Measurements from ENCODE around the gene SND1. TPM values are rescaled to one million over a fixed set of nuclear protein-coding genes. Genes with fewer than 3 reads are reported as not detected.
A peak's percentile ranks its signal among the peaks of the same experiment; 100 is the strongest.

Gene SND1
- total and polyA plus RNA-seq, 2 donors = 55.1 to 104 TPM

DNA sequence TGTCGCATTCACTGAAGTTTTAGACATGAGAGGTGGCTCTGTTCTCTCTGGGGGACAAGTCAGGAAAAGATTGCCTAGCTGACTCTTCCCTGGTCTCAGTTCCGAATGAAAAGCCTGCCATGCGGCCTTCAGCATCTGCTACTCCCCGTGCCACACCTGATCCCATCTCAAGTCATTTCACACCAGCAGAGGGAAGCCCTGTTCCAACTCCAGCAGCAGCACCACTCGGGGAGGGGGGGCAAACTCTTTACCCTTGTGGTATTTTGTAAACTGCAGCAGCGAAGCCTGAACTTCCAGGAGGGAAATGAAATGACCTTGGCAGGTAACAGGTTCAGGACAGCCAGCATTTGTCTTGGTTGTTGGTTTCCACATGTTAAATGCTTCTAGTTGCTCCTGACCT is 365.5 kb downstream of the SND1 start:
- Histone ChIP-seq H3K9me3 (ENCODE audit: control insufficient read depth in 2 of 2, insufficient read depth in 1 of 2, low read length in 1 of 2) (no peaks in the 10 kb centered on the region), H3K27ac (ENCODE audit: low read depth in 1 of 2, low read length in 1 of 2) (no peak overlapping the region), H3K27me3 (ENCODE audit: control insufficient read depth in 2 of 2, insufficient read depth in 1 of 2, low read length in 1 of 2) (no peaks in the 10 kb centered on the region), H3K4me1 (ENCODE audit: control insufficient read depth in 2 of 2, insufficient read depth in 2 of 2, low read length in 2 of 2) (peaks cover 0 to 9% of the 10 kb centered on the region in 2 donors), H3K4me3 (ENCODE audit: low read length in 2 of 2) (no peak overlapping the region), H3K36me3 (ENCODE audit: control insufficient read depth in 2 of 2, insufficient read depth in 2 of 2, low read length in 1 of 2) (peaks cover 8 to 27% of the 10 kb centered on the region in 2 donors)
- 83% methylated on average over 6 of the region's 6 CpGs for WGBS
- DNase-seq (ENCODE audit: low read depth in 6 of 9, low spot score in 9 of 9) = no peak

DNA sequence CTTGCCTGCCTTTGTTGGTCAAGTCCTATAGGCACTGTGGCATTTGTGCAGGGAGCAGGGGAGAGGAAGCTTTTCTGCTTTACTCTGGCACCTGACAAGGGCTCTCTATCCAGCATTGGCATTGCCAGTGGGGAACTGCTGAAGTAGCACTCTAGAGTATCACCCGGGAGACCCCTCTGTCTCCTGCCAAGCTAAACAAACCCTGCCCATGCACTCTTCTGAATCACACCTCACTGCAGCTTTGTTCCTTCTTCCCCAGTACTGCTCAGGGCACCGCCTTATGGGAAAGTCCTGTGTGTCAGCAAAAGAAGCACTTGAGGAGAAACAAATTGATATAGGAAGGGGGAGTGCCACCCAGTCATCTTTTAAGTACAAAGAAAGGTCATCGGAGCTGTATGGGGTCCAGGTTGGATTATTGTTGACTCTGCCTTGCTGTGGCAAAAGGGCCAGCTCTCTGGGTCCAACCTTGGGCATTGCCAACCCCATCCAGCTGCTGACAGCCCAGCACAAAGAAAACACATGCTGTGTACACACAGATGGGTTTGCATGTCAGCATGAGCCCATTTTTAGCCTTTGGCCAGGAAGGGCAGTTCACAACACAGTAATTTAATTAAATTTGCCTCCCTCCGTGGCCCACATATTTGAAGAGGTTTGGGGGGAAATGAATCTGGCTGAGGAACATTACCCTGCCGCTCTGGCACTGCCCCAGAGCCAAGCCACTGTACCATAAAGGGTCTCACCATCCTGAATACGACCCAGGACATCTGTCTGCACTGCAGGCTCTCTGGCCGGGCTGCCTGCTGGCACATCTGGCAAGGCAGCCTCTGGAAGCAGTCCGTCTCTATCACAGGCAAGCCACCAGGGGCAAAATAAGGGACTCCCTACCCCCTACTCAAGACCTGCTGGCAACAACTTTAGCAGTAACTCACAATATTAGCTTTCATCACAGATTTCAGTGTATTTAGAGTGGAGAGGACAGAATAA is 366.2 kb downstream of the SND1 start:
- WGBS = 89% methylated on average over 8 of the region's 8 CpGs
- Histone ChIP-seq H3K36me3 (ENCODE audit: control insufficient read depth in 2 of 2, insufficient read depth in 2 of 2, low read length in 1 of 2) (peaks cover 8 to 20% of the 10 kb centered on the region in 2 donors), H3K9me3 (ENCODE audit: control insufficient read depth in 2 of 2, insufficient read depth in 1 of 2, low read length in 1 of 2) (no peaks in the 10 kb centered on the region), H3K4me3 (ENCODE audit: low read length in 2 of 2) (no peak overlapping the region), H3K4me1 (ENCODE audit: control insufficient read depth in 2 of 2, insufficient read depth in 2 of 2, low read length in 2 of 2) (peaks cover 0 to 10% of the 10 kb centered on the region in 2 donors), H3K27me3 (ENCODE audit: control insufficient read depth in 2 of 2, insufficient read depth in 1 of 2, low read length in 1 of 2) (no peaks in the 10 kb centered on the region), H3K27ac (ENCODE audit: low read depth in 1 of 2, low read length in 1 of 2) (no peak overlapping the region)
- DNase-seq (ENCODE audit: low read depth in 6 of 9, low spot score in 9 of 9) = no peak

- Histone ChIP-seq H3K27me3 (ENCODE audit: control insufficient read depth in 2 of 2, insufficient read depth in 1 of 2, low read length in 1 of 2) (no peaks in the 10 kb centered on the region), H3K4me1 (ENCODE audit: control insufficient read depth in 2 of 2, insufficient read depth in 2 of 2, low read length in 2 of 2) (peaks cover 0 to 16% of the 10 kb centered on the region in 2 donors), H3K4me3 (ENCODE audit: low read length in 2 of 2) (no peak overlapping the region), H3K36me3 (ENCODE audit: control insufficient read depth in 2 of 2, insufficient read depth in 2 of 2, low read length in 1 of 2) (peaks cover 8 to 14% of the 10 kb centered on the region in 2 donors), H3K27ac (ENCODE audit: low read depth in 1 of 2, low read length in 1 of 2) (no peak overlapping the region), H3K9me3 (ENCODE audit: control insufficient read depth in 2 of 2, insufficient read depth in 1 of 2, low read length in 1 of 2) (no peaks in the 10 kb centered on the region)
- 99% methylated on average over 3 of the region's 3 CpGs for WGBS
- no peak for DNase-seq (ENCODE audit: low read depth in 6 of 9, low spot score in 9 of 9)
Measured at GRCh38 chr7:128019288-128019687, 367.3 kb downstream of the SND1 start.

GRCh38 chr7:128020159-128020558 is 368.2 kb downstream of the SND1 start:
- WGBS = 97% methylated on average over 6 of the region's 6 CpGs
- no peak for DNase-seq (ENCODE audit: low read depth in 6 of 9, low spot score in 9 of 9)
- H3K36me3 ChIP-seq (ENCODE audit: control insufficient read depth in 2 of 2, insufficient read depth in 2 of 2, low read length in 1 of 2) = peaks cover 8 to 16% of the 10 kb centered on the region in 2 donors
- no peaks in the 10 kb centered on the region for H3K9me3 ChIP-seq (ENCODE audit: control insufficient read depth in 2 of 2, insufficient read depth in 1 of 2, low read length in 1 of 2)
- peaks cover 0 to 17% of the 10 kb centered on the region in 2 donors for H3K4me1 ChIP-seq (ENCODE audit: control insufficient read depth in 2 of 2, insufficient read depth in 2 of 2, low read length in 2 of 2)
- H3K27me3 ChIP-seq (ENCODE audit: control insufficient read depth in 2 of 2, insufficient read depth in 1 of 2, low read length in 1 of 2) = no peaks in the 10 kb centered on the region
- no peak overlapping the region for H3K4me3 ChIP-seq (ENCODE audit: low read length in 2 of 2)
- no peak overlapping the region for H3K27ac ChIP-seq (ENCODE audit: low read depth in 1 of 2, low read length in 1 of 2)

DNA sequence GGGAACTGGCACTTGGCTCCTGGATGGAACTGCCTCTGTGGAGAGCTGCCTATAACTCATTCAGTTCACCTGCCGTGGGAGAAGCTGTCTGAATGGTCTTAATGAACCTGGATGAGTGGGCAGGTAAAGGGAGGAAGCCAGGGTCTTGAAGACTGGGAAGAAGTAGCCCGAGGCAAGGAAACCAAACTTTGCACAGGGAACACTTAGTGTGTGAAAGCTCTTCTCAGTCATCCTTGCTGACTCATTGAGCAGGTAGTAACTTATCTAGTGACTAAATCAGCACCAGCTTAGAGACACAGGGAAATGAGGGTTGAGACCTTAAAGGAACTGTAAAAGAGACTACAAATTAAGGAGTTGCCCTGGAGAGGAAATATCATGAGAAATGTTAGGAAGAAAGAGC is 369.4 kb downstream of the SND1 start:
- peaks cover 8 to 16% of the 10 kb centered on the region in 2 donors for H3K36me3 ChIP-seq (ENCODE audit: control insufficient read depth in 2 of 2, insufficient read depth in 2 of 2, low read length in 1 of 2)
- DNase-seq (ENCODE audit: low read depth in 6 of 9, low spot score in 9 of 9) = no peak
- 95% methylated on average over 2 of the region's 2 CpGs for WGBS
- no peaks in the 10 kb centered on the region for H3K9me3 ChIP-seq (ENCODE audit: control insufficient read depth in 2 of 2, insufficient read depth in 1 of 2, low read length in 1 of 2)
- peaks cover 0 to 17% of the 10 kb centered on the region in 2 donors for H3K4me1 ChIP-seq (ENCODE audit: control insufficient read depth in 2 of 2, insufficient read depth in 2 of 2, low read length in 2 of 2)
- no peaks in the 10 kb centered on the region for H3K27me3 ChIP-seq (ENCODE audit: control insufficient read depth in 2 of 2, insufficient read depth in 1 of 2, low read length in 1 of 2)
- H3K27ac ChIP-seq (ENCODE audit: low read depth in 1 of 2, low read length in 1 of 2) = no peak overlapping the region
- no peak overlapping the region for H3K4me3 ChIP-seq (ENCODE audit: low read length in 2 of 2)

DNA sequence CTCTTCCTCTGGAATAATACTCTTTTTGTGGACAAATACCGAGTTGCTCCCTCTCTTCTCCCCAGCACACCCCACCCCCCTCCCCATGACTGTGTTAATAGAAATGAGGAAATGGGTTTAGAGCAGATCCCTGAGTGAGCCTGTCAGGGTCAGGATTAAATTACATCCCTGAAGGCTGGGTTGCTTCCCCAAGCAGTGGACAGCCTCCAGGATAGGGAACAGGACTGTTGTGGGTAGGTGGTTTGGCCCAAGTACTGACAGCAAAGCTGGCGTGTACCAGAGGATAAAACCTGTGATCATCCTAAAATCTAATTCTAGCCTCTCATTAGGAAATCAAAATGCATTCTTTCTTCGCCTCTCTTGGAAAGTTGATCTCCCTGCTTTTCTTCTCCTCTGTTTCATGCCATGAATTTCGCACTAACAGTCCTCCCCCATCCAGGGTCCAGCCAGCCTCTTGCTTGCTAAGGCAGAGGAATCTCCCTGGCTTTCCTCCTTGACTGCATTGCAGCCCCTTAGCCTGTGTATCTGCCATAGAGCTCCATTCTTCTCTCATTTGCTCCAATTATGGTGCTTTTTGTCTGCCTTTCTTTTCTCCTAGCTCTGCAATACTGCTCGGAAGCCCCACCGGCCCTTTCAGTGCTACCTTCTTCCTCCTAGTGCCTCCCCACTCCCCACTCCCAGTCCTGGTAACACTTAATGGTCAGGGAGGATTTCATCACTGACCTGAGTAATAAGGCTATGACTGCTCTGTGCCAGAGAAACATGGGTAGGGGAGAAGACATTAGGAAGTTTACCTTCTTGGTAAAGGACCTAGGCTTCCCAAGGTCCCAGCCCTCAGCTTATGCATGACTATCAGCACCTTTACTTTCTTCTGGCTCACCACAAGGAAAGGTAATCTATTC is 370.9 kb downstream of the SND1 start:
- Histone ChIP-seq H3K4me1 (ENCODE audit: control insufficient read depth in 2 of 2, insufficient read depth in 2 of 2, low read length in 2 of 2) (peaks cover 0 to 12% of the 10 kb centered on the region in 2 donors), H3K4me3 (ENCODE audit: low read length in 2 of 2) (no peak overlapping the region), H3K36me3 (ENCODE audit: control insufficient read depth in 2 of 2, insufficient read depth in 2 of 2, low read length in 1 of 2) (peaks cover 3 to 16% of the 10 kb centered on the region in 2 donors), H3K27me3 (ENCODE audit: control insufficient read depth in 2 of 2, insufficient read depth in 1 of 2, low read length in 1 of 2) (no peaks in the 10 kb centered on the region), H3K27ac (ENCODE audit: low read depth in 1 of 2, low read length in 1 of 2) (peak overlapping the region in 1 of 2 donors; percentile 60), H3K9me3 (ENCODE audit: control insufficient read depth in 2 of 2, insufficient read depth in 1 of 2, low read length in 1 of 2) (no peaks in the 10 kb centered on the region)
- DNase-seq (ENCODE audit: low read depth in 6 of 9, low spot score in 9 of 9) = no peak
- 95% methylated on average over 6 of the region's 6 CpGs for WGBS

GRCh38 chr7:128024151-128024550 is 372.2 kb downstream of the SND1 start:
- no peak for DNase-seq (ENCODE audit: low read depth in 6 of 9, low spot score in 9 of 9)
- 97% methylated on average over 3 of the region's 3 CpGs for WGBS
- Histone ChIP-seq H3K27ac (ENCODE audit: low read depth in 1 of 2, low read length in 1 of 2) (no peak overlapping the region), H3K4me1 (ENCODE audit: control insufficient read depth in 2 of 2, insufficient read depth in 2 of 2, low read length in 2 of 2) (peaks cover 0 to 8% of the 10 kb centered on the region in 2 donors), H3K27me3 (ENCODE audit: control insufficient read depth in 2 of 2, insufficient read depth in 1 of 2, low read length in 1 of 2) (peaks cover 0 to 5% of the 10 kb centered on the region in 2 donors), H3K36me3 (ENCODE audit: control insufficient read depth in 2 of 2, insufficient read depth in 2 of 2, low read length in 1 of 2) (peaks cover 8 to 20% of the 10 kb centered on the region in 2 donors), H3K4me3 (ENCODE audit: low read length in 2 of 2) (no peak overlapping the region), H3K9me3 (ENCODE audit: control insufficient read depth in 2 of 2, insufficient read depth in 1 of 2, low read length in 1 of 2) (peaks cover 0 to 5% of the 10 kb centered on the region in 2 donors)

DNA sequence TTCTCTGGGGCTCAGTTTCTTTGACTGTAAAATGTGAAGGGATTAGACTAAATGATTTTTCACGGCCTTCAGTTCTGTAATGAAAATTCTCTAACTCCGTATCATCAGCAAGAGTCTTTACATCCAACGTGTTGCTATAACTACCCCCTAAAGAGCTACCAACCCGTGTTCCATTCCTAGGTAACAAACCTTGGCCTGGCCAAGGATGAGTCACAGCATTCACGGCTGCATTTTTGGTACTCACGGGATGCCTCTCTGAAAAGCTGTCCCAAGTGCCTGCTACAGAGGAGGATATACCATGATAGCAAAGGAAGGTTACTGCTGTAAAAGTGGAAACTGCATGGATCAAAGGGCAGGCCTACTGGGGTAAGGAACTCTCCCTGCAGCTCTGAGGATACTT is 373.4 kb downstream of the SND1 start:
- no peak overlapping the region for H3K4me3 ChIP-seq (ENCODE audit: low read length in 2 of 2)
- peaks cover 11 to 19% of the 10 kb centered on the region in 2 donors for H3K36me3 ChIP-seq (ENCODE audit: control insufficient read depth in 2 of 2, insufficient read depth in 2 of 2, low read length in 1 of 2)
- no peak overlapping the region for H3K27ac ChIP-seq (ENCODE audit: low read depth in 1 of 2, low read length in 1 of 2)
- DNase-seq (ENCODE audit: low read depth in 6 of 9, low spot score in 9 of 9) = no peak
- peaks cover 0 to 5% of the 10 kb centered on the region in 2 donors for H3K9me3 ChIP-seq (ENCODE audit: control insufficient read depth in 2 of 2, insufficient read depth in 1 of 2, low read length in 1 of 2)
- peaks cover 5 to 17% of the 10 kb centered on the region in 2 donors for H3K27me3 ChIP-seq (ENCODE audit: control insufficient read depth in 2 of 2, insufficient read depth in 1 of 2, low read length in 1 of 2)
- peaks cover 0 to 12% of the 10 kb centered on the region in 2 donors for H3K4me1 ChIP-seq (ENCODE audit: control insufficient read depth in 2 of 2, insufficient read depth in 2 of 2, low read length in 2 of 2)
- WGBS = 96% methylated on average over 6 of the region's 6 CpGs

Data from thymus (tissue), 11 donors.